Aorta (tissue), 5 donors: ENCODE measurements around the gene TNFRSF19. TPM values are rescaled to one million over a fixed set of nuclear protein-coding genes. Genes with fewer than 3 reads are reported as not detected.
"Not testable (repeated sequence)": the region's sequence is repeated elsewhere in the genome, so short reads cannot be mapped to it uniquely, and the experiment has no call there.

Experiments
- ATAC-seq: fragments of 200-7000 bp; cut with Tn5 transposase; one replicate; pipeline ENCODE4 v1.9.1; 2022; ENCODE audit warnings: moderate library complexity; ENCODE audit not compliant: low FRiP score
- DNase-seq, 2 donors: peaks; one replicate each; pipeline ENCODE4 v3.0.0-alpha.2; 2020
- H3K27ac ChIP-seq, 2 donors: one replicate each; pipeline ENCODE4 v1.5.1; 2013; ENCODE audit warnings: low read length in 2 of 2, mild to moderate bottlenecking in 2 of 2, moderate library complexity in 2 of 2, control low read depth in 1 of 2, inconsistent platforms in 1 of 2, low read depth in 1 of 2
- H3K27me3 ChIP-seq, 2 donors: one replicate each; pipeline ENCODE4 v1.6.1; 2013; ENCODE audit warnings: control low read depth in 1 of 2, low read length in 1 of 2, mild to moderate bottlenecking in 1 of 2, moderate library complexity in 1 of 2; ENCODE audit not compliant: insufficient read depth in 2 of 2, control insufficient read depth in 1 of 2
- H3K36me3 ChIP-seq, 2 donors: one replicate each; pipeline ENCODE4 v1.6.1; 2013; ENCODE audit warnings: control low read depth in 1 of 2, low read length in 1 of 2, mild to moderate bottlenecking in 1 of 2; ENCODE audit not compliant: insufficient read depth in 2 of 2, control insufficient read depth in 1 of 2
- H3K4me1 ChIP-seq, 2 donors: one replicate each; pipeline ENCODE4 v1.6.1; 2013; ENCODE audit warnings: low read length in 2 of 2, control low read depth in 1 of 2, mild to moderate bottlenecking in 1 of 2, moderate library complexity in 1 of 2; ENCODE audit not compliant: insufficient read depth in 2 of 2, control insufficient read depth in 1 of 2
- H3K4me3 ChIP-seq, 2 donors: one replicate each; pipeline ENCODE4 v1.5.1; 2013; ENCODE audit warnings: low read length in 2 of 2, control low read depth in 1 of 2, mild to moderate bottlenecking in 1 of 2
- H3K9me3 ChIP-seq: one replicate; pipeline ENCODE4 v1.6.1; 2013; ENCODE audit warnings: mild to moderate bottlenecking, low read length; ENCODE audit not compliant: control insufficient read depth
- WGBS, 2 donors: extraction: QIAGEN DNeasy Blood & Tissue Kit; methylation state at CpG; one replicate each; pipeline ENCODE4 v1.1.7; 2013; 5-methylcytosine and 5-hydroxymethylcytosine counted together
- intact Hi-C, 2 donors: fragments of 100-400 bp; cut with DNase I; formaldehyde crosslinking; loops; one replicate each; pipeline versions ENCODE4 v1.14.2 to v1.15.0; 2022
- long read RNA-seq, 2 donors: library from polyadenylated mRNA; unstranded; transcript quantifications; one replicate each; pipeline ENCODE4 v2.0.0, GENCODE V29; 2020 to 2021
- polyA plus RNA-seq, 2 donors: library from polyadenylated mRNA; stranded (reverse); fragments of 200-250 nt; gene quantifications; one replicate each; pipeline ENCODE4 v1.2.3, GENCODE V29; 2013
- total RNA-seq, 2 donors: library from RNA; stranded (reverse); fragmentation: NEBNext Ultra II Directional; extraction: Animal tissue kit (Norgen Biotek cat#: 25700); gene quantifications; one replicate each; pipeline ENCODE4 v1.2.1, GENCODE V29; 2021
- donor health status: healthy with polysubstance abuse.
- donor health status: Bipolar disorder and iron deficiency.
- donor health status: DM: no; HTN: no; CAD: no.
- donor health status: DM: no; HTN: no; CAD: no.
- donor health status: DM: yes; HTN: yes; CAD: no.

TNFRSF19 gene, protein sequence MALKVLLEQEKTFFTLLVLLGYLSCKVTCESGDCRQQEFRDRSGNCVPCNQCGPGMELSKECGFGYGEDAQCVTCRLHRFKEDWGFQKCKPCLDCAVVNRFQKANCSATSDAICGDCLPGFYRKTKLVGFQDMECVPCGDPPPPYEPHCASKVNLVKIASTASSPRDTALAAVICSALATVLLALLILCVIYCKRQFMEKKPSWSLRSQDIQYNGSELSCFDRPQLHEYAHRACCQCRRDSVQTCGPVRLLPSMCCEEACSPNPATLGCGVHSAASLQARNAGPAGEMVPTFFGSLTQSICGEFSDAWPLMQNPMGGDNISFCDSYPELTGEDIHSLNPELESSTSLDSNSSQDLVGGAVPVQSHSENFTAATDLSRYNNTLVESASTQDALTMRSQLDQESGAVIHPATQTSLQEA
- total RNA-seq (1 to 10 TPM; 1.6 to 4.3 TPM), polyA plus RNA-seq (1 to 10 TPM in 1 of 2 donors, under 1 TPM in 1; 0.38 to 2.1 TPM)
- long read RNA-seq, donor 1, partial matches to known transcripts, result 0 of 1 reads
- long read RNA-seq, donor 1, other reads (novel, unspliced or antisense), result 1 of 1 reads
- long read RNA-seq, donor 2, full-length matches to known transcripts, result 1 of 3 reads
- long read RNA-seq, donor 2, partial matches to known transcripts, result 0 of 3 reads
- long read RNA-seq, donor 2, other reads (novel, unspliced or antisense), result 2 of 3 reads

DNA sequence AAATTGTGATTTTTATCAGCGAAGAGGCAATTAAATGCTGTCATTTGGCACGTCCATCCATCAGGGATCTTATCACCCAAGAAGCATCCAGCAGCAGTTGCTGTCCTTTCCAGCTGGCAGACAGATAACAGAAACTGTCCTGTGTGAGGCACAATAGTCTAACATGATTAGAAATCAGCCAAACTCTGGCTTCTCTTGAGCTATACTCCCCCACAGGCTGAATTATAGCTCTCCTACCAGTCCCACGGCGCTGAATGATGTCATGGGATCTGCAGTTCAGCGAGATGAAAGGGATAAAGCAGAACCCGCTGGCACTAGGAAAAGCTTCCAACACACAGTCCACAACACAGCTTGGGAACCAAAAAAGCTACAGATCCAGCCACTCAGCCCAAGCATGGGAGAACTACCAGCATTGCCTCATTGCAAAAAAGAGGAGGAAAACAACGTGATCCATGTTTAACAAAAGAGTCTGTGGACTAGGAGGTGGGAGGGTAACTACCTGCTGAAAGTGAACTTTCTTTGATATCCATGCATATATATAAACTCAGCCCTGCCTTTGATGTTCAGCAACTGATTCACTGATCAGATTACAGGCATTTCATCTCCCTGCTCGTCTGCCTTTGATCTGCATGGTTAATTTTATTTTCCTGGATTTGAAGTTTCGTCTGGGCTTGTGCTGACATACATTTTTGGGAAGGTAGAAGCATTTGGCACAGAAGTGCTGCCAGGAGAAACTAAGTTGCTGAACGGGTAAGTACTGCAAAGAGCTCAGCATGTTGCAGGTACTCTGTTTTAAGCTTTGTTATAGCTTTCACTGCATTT lies at the start of gene TNFRSF19:
TNFRSF19 (plus strand) TSS at position 314 of the 822 bp plus-strand sequence. CDS start 19,772 bp downstream, outside the sequence.
- 7 to 9% methylated on average over 10 of the region's 10 CpGs for WGBS, 2 donors
- Histone ChIP-seq H3K27ac (no peak within 1 kb of the TSS), H3K36me3 (no peaks in the 10 kb centered on the region), H3K4me1 (no peaks in the 10 kb centered on the region), H3K9me3 (peaks cover 1% of the 10 kb centered on the region), H3K27me3 (no peaks in the 10 kb centered on the region), H3K4me3 (no peak within 1 kb of the TSS)
- intact Hi-C loops, result loop anchor here (10.0 kb wide), 2 partner anchors 224 to 304 kb away; no protein-coding TSS in a partner anchor
- DNase-seq, result no peak
- peak; percentile 44 for ATAC-seq

DNA sequence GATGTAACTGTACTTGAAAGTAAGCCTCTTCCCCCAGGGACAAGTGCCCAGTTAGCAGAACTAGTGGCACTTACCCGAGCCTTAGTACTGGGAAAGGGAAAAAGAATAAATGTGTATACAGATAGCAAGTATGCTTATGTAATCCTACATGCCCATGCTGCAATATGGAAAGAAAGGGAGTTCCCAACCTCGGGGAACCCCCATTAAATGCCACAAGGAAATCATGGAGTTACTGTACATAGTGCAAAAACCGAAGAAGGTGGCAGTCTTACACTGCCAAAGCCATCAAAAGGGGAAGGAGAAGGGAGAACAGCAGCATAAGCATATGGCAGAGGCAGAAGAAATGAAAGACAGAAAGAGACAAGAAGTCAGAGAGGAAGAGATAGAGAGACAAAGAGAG lies 40.3 kb upstream of the TNFRSF19 start:
- H3K36me3 ChIP-seq, H3K4me3 ChIP-seq, H3K27ac ChIP-seq, intact Hi-C loops, H3K27me3 ChIP-seq, ATAC-seq, DNase-seq, H3K9me3 ChIP-seq, H3K4me1 ChIP-seq: not testable (repeated sequence)
- 75 to 82% methylated on average over 3 of the region's 3 CpGs for WGBS, 2 donors

DNA sequence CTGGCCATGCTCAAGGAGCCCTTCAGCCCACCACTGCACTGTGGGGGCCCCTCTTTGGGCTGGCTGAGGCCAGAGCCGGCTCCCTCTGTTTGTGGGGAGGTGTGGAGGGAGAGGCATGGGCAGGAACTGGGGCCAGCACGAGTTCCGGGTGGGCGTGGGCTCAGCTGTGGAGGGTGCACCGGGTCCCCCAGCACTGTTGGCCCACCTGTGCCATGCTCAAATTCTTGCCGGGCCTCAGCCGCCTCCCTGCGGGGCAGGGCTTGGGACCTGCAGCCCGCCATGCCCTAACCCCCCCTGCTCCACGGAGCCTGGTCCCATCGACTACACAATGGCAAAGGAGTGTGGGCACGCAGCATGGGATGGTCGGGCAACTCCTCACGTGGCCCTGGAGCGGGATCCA lies 38.8 kb upstream of the TNFRSF19 start:
- Histone ChIP-seq H3K9me3 (no peaks in the 10 kb centered on the region), H3K4me3 (no peak overlapping the region), H3K27me3 (no peaks in the 10 kb centered on the region), H3K27ac (no peak overlapping the region), H3K4me1 (no peaks in the 10 kb centered on the region), H3K36me3 (no peaks in the 10 kb centered on the region)
- ATAC-seq (no peak), DNase-seq (no peak)
- intact Hi-C loops, result no loop called here
- WGBS, 2 donors, result 96 to 97% methylated on average over 15 of the region's 15 CpGs

DNA sequence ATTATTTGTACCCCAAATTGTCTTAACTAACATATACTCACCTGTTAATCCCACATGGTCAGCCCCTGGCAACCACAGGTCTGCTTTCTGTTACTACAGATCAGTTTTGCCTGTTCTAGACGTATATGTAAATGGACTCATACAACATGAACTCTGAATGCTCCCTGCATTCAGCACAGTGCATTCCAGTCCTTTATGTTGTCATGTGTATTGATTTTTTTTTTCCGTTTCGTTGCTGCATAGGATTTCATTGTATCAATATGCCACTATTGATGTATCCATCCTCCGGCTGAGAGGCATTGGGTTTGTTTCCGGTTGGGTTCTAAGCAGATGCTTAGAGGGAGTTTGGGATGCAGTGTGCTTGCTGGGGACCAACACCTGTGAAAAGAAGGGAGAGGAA lies 36.1 kb upstream of the TNFRSF19 start:
- intact Hi-C loops, result no loop called here
- WGBS, 2 donors, result 82 to 86% methylated on average over 5 of the region's 5 CpGs
- H3K4me1 ChIP-seq, result no peaks in the 10 kb centered on the region
- no peak overlapping the region for H3K4me3 ChIP-seq
- no peak for ATAC-seq
- no peaks in the 10 kb centered on the region for H3K36me3 ChIP-seq
- no peaks in the 10 kb centered on the region for H3K9me3 ChIP-seq
- DNase-seq, result no peak
- H3K27me3 ChIP-seq, result no peaks in the 10 kb centered on the region
- no peak overlapping the region for H3K27ac ChIP-seq

DNA sequence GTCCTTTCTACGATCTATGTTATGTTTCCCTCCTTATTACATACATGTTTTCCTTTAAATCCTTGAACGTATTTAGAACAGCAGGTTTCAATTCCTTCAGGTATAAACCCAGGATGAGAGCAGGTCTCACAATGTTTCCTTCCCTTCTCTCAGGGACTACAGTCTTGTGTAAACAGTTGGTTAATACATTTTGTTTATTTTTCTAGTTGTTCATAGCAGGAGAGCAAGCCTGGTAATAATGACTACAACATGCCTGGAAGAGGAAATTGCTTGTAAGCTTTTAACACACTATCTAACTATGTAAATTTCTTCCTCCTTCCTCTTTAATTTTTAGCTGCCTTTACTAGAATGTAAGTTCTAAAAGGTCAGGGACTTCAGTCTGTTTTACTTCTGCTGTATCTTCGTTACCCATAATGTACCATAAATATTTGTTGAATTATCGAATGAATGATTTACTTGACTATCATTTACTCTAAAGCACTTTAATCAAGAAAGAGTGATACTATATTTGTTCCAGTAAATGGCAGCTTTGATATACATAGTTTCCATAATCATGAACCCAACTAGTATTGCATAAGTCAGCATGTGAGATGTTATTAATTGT lies 28.9 kb upstream of the TNFRSF19 start:
- intact Hi-C loops, result no loop called here
- Histone ChIP-seq H3K27me3 (no peaks in the 10 kb centered on the region), H3K27ac (no peak overlapping the region), H3K9me3 (no peaks in the 10 kb centered on the region), H3K4me1 (no peaks in the 10 kb centered on the region), H3K4me3 (no peak overlapping the region), H3K36me3 (no peaks in the 10 kb centered on the region)
- DNase-seq (no peak), ATAC-seq (no peak)
- WGBS, 2 donors, result 85 to 92% methylated on average over 4 of the region's 4 CpGs

DNA sequence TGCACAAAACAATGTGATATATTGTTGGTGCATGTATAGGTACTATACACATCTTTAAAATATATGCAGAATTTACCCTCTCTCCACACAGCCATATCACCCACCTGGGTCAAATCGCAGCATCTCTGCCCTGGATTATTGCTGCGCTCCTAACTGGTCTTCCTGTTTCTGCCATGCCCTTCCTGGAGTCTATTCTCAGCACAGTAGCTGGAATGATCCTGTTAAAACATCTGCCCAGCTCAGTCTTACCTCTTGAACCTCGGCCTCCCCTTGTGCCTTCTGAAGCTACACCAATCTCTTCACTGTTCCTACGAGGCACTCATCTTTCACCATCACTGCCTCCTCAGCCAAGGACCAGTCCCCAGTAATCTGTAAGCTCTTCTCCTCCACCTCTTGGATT lies 25.5 kb upstream of the TNFRSF19 start:
- no peak overlapping the region for H3K27ac ChIP-seq
- intact Hi-C loops, result no loop called here
- no peaks in the 10 kb centered on the region for H3K36me3 ChIP-seq
- H3K4me1 ChIP-seq, result no peaks in the 10 kb centered on the region
- H3K4me3 ChIP-seq, result no peak overlapping the region
- WGBS, 2 donors, result 86 to 93% methylated on average over 4 of the region's 4 CpGs
- H3K9me3 ChIP-seq, result no peaks in the 10 kb centered on the region
- no peaks in the 10 kb centered on the region for H3K27me3 ChIP-seq
- no peak for DNase-seq
- peak; percentile 50 for ATAC-seq

DNA sequence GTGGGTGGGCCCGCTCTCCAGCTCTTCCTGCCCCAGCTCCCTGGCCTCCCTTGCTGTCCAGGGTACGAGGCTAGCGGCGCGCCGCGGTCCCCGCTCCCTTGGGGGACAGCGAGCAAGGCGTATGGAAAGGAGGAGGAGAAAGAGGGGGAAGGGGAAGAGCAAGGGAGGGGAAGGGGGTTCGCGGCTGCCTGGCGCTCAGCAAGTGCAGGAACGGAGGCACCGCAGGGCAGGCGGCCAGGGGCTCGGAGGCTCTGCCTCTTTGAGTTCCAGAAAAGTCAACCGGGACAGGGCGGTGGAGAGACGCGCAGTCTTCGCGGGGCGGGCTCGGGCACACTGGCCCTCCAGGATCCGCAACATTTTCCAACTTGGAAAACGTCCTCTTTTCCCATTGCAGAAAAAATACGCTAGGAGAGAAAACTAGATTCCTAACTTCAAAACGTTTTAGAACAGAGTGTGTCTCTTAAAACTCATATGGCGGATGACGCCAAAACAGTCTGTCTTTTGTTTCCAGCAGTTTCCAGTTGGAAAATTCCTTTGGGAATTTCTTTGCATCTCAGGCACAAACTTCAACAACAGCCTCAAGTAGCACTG lies 23.1 kb upstream of the TNFRSF19 start:
- no peaks in the 10 kb centered on the region for H3K4me1 ChIP-seq
- H3K9me3 ChIP-seq, result no peaks in the 10 kb centered on the region
- no peaks in the 10 kb centered on the region for H3K27me3 ChIP-seq
- H3K27ac ChIP-seq, result no peak overlapping the region
- intact Hi-C loops, result no loop called here
- WGBS, 2 donors, result 3 to 4% methylated on average over 31 of the region's 31 CpGs
- peak; percentile 50 to 77 for DNase-seq
- no peaks in the 10 kb centered on the region for H3K36me3 ChIP-seq
- peak; percentile 63 for ATAC-seq
- peak overlapping the region; percentile 6 to 60 for H3K4me3 ChIP-seq

DNA sequence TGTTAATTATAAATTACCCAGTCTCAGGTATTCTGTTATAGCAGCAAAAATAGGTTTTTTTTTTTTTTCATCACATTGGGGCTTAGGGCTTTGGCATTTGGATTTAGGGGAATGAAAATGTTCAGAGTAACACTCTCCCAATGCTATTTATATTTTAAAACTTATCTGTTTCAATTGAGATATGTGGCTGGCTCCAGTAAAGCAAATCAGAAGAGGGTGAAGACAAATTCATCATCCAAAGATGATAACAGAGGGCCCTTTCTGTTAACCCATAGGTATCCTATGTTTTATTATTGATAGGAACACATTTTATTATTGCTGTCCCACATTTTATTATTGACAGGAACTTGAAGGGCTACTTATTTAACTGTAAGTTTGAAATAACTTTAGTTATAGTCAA lies 20.5 kb upstream of the TNFRSF19 start:
- no peaks in the 10 kb centered on the region for H3K9me3 ChIP-seq
- intact Hi-C loops, result loop anchor here in 1 of 2 donors (10.0 kb wide), 1 partner anchor 1255 kb away; no protein-coding TSS in a partner anchor
- H3K36me3 ChIP-seq, result no peaks in the 10 kb centered on the region
- ATAC-seq, result no peak
- no peak for DNase-seq
- H3K27me3 ChIP-seq, result no peaks in the 10 kb centered on the region
- no peaks in the 10 kb centered on the region for H3K4me1 ChIP-seq
- H3K27ac ChIP-seq, result no peak overlapping the region
- no peak overlapping the region for H3K4me3 ChIP-seq
